Adrenal gland (tissue), 5 donors: ENCODE measurements around the gene HDAC4.

ENCODE experiments used
- POLR2A ChIP-seq, 2 donors: fragments of 450-650 bp; IDR thresholded peaks; one replicate each; pipeline ENCODE4 v1.6.1; 2017; ENCODE audit warnings: antibody characterized with exemption in 2 of 2, mild to moderate bottlenecking in 2 of 2, moderate library complexity in 1 of 2
- TF ChIP-seq, protein P1 (sequence below), 6 experiments: fragments of 450-650 bp in 4 of 6; fragments of 200-600 bp in 2 of 6; sonication (generic) in 1 of 6; IDR thresholded peaks; 1 replicate in 5 of 6; 2 replicates in 1 of 6; pipeline versions ENCODE4 v1.5.1 to v1.8.0; 2016 to 2021; ENCODE audit warnings: antibody characterized with exemption in 6 of 6, mild to moderate bottlenecking in 2 of 6, moderate library complexity in 1 of 6
- donor health status: DM: no; HTN: no; CAD: no.

DNA sequence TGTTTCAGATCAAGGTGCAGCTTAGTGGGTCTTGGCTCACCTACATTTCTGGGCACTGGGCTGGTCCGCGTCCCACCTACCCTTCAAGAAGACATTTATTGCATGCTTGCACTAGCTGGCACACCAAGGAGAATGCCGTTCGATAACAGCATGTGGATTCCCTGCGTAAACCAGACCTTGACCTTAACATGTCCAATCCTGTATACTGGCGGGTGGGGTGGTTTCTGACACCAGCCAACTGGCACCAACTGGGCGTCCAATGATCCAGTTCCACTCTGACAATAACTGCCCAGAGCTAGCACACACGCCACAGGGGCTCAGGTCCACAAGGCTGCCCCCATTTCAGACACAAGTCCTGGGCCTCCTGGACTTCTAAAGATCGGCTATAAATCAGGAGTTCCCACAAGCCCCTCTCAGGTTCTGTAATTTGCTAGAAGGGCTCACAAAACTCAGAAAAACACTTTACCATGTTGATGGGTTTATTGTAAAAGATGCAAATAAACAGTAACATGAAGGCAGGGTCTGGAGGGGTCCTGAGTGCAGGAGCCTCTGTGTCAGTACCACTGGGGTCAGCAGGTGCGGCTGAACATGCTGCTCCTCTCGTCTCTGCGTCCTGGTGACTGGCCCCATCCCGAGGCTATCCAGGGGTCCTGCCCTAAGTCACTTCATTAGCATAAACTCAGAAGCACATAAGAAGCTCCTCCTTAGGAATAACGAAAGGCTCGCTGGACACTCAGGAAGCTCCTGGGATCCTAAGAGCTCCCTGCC, 161.8 kb downstream of the HDAC4 start:
- TF ChIP-seq, protein P1, sequence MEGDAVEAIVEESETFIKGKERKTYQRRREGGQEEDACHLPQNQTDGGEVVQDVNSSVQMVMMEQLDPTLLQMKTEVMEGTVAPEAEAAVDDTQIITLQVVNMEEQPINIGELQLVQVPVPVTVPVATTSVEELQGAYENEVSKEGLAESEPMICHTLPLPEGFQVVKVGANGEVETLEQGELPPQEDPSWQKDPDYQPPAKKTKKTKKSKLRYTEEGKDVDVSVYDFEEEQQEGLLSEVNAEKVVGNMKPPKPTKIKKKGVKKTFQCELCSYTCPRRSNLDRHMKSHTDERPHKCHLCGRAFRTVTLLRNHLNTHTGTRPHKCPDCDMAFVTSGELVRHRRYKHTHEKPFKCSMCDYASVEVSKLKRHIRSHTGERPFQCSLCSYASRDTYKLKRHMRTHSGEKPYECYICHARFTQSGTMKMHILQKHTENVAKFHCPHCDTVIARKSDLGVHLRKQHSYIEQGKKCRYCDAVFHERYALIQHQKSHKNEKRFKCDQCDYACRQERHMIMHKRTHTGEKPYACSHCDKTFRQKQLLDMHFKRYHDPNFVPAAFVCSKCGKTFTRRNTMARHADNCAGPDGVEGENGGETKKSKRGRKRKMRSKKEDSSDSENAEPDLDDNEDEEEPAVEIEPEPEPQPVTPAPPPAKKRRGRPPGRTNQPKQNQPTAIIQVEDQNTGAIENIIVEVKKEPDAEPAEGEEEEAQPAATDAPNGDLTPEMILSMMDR (IDR thresholded peaks at IDR 0.05) = no peak
- TF ChIP-seq POLR2A (IDR thresholded peaks at IDR 0.05) = no peak
